Activated T-helper 2 cell treated with anti-CD3 and anti-CD28 coated beads, Interferon-gamma antibody, Interleukin-2, Interleukin-4, amounts not matched to agents 10 μg/mL and 5 μg/mL and 100 μg/mL, durations not matched to agents 14 hours and 24 hours and 36 hours (primary cell): ENCODE data around the gene CDC42BPA. TPM values are rescaled to one million over a fixed set of nuclear protein-coding genes. Genes with fewer than 3 reads are reported as not detected.

ENCODE experiments used
- DNase-seq: peaks from one replicate; pipeline ENCODE4 v3.0.0; 2021; ENCODE audit warnings: low spot score
- H3K27ac Mint-ChIP-seq: one replicate; pipeline ENCODE4 v1.8.0; 2021; ENCODE audit warnings: mixed read lengths
- H3K27me3 Mint-ChIP-seq: one replicate; pipeline ENCODE4 v1.8.0; 2021; ENCODE audit warnings: low read depth, mixed read lengths
- H3K36me3 Mint-ChIP-seq: one replicate; pipeline ENCODE4 v1.8.0; 2021; ENCODE audit warnings: low read depth, mixed read lengths
- H3K4me1 Mint-ChIP-seq: one replicate; pipeline ENCODE4 v1.8.0; 2021; ENCODE audit warnings: low read depth, mixed read lengths
- H3K4me3 Mint-ChIP-seq: one replicate; pipeline ENCODE4 v1.8.0; 2021; ENCODE audit warnings: low read depth, mild to moderate bottlenecking, moderate library complexity, mixed read lengths
- H3K9me3 Mint-ChIP-seq: one replicate; pipeline ENCODE4 v1.8.0; 2021; ENCODE audit warnings: mixed read lengths
- intact Hi-C: fragments of 100-400 bp; cut with micrococcal nuclease; formaldehyde crosslinking; loops from one replicate; pipeline ENCODE4 v1.15.1; 2023
- total RNA-seq: library from RNA; stranded (reverse); gene quantifications from 2 replicates; pipeline ENCODE4 v1.2.3, GENCODE V29; 2022

Gene CDC42BPA
- total RNA-seq, 1 donor from 2014 or later: 6.6 TPM

- Mint-ChIP-seq H3K36me3 (peaks cover 9% of the 10 kb centered on the region), H3K4me3 (no peak overlapping the region), H3K27ac (peak overlapping the region; percentile 60), H3K4me1 (peaks cover 17% of the 10 kb centered on the region), H3K9me3 (no peaks in the 10 kb centered on the region), H3K27me3 (no peaks in the 10 kb centered on the region)
- no peak for DNase-seq
- intact Hi-C loops: no loop called here
These were observed 329.0 kb downstream of the CDC42BPA start for GRCh38 chr1:226989085-226989920.

- Mint-ChIP-seq H3K4me3 (no peak overlapping the region), H3K27ac (no peak overlapping the region), H3K4me1 (peaks cover 17% of the 10 kb centered on the region), H3K27me3 (no peaks in the 10 kb centered on the region), H3K36me3 (peaks cover 9% of the 10 kb centered on the region), H3K9me3 (no peaks in the 10 kb centered on the region)
- no peak for DNase-seq
- intact Hi-C loops: no loop called here
These were observed 330.0 kb downstream of the CDC42BPA start for GRCh38 chr1:226988334-226988666.

GRCh38 chr1:226987623-226988333 lies 330.5 kb downstream of the CDC42BPA start:
- Mint-ChIP-seq H3K36me3 (peaks cover 9% of the 10 kb centered on the region), H3K27ac (no peak overlapping the region), H3K4me3 (no peak overlapping the region), H3K4me1 (peaks cover 17% of the 10 kb centered on the region), H3K27me3 (no peaks in the 10 kb centered on the region), H3K9me3 (no peaks in the 10 kb centered on the region)
- intact Hi-C loops: no loop called here
- DNase-seq: no peak

- intact Hi-C loops: no loop called here
- H3K27ac Mint-ChIP-seq: no peak overlapping the region
- no peak overlapping the region for H3K4me3 Mint-ChIP-seq
- DNase-seq: no peak
- H3K27me3 Mint-ChIP-seq: no peaks in the 10 kb centered on the region
- H3K4me1 Mint-ChIP-seq: peaks cover 17% of the 10 kb centered on the region
- peaks cover 9% of the 10 kb centered on the region for H3K36me3 Mint-ChIP-seq
- H3K9me3 Mint-ChIP-seq: no peaks in the 10 kb centered on the region
These were observed 331.1 kb downstream of the CDC42BPA start for GRCh38 chr1:226987179-226987536.

- H3K4me1 Mint-ChIP-seq: peaks cover 17% of the 10 kb centered on the region
- H3K4me3 Mint-ChIP-seq: no peak overlapping the region
- intact Hi-C loops: no loop called here
These were observed 331.7 kb downstream of the CDC42BPA start for GRCh38 chr1:226986496-226987178.

GRCh38 chr1:226985839-226986463 lies 332.3 kb downstream of the CDC42BPA start:
- Mint-ChIP-seq H3K9me3 (no peaks in the 10 kb centered on the region), H3K36me3 (peaks cover 9% of the 10 kb centered on the region), H3K27ac (no peak overlapping the region), H3K27me3 (no peaks in the 10 kb centered on the region), H3K4me1 (peaks cover 17% of the 10 kb centered on the region), H3K4me3 (no peak overlapping the region)
- intact Hi-C loops: no loop called here
- no peak for DNase-seq

More at GRCh38 chr1:226986496-226987178, 331.7 kb downstream of the CDC42BPA start:
- no peaks in the 10 kb centered on the region for H3K27me3 Mint-ChIP-seq
- H3K36me3 Mint-ChIP-seq: peaks cover 9% of the 10 kb centered on the region
- no peak for DNase-seq
- no peaks in the 10 kb centered on the region for H3K9me3 Mint-ChIP-seq
- no peak overlapping the region for H3K27ac Mint-ChIP-seq

GRCh38 chr1:226985239-226985838 lies 333.0 kb downstream of the CDC42BPA start:
- no peak overlapping the region for H3K4me3 Mint-ChIP-seq
- H3K4me1 Mint-ChIP-seq: peaks cover 11% of the 10 kb centered on the region
- no peaks in the 10 kb centered on the region for H3K9me3 Mint-ChIP-seq
- peaks cover 9% of the 10 kb centered on the region for H3K36me3 Mint-ChIP-seq
- intact Hi-C loops: no loop called here
- H3K27me3 Mint-ChIP-seq: no peaks in the 10 kb centered on the region
- DNase-seq: no peak
- H3K27ac Mint-ChIP-seq: no peak overlapping the region

GRCh38 chr1:226984521-226985238 lies 333.6 kb downstream of the CDC42BPA start:
- peaks cover 9% of the 10 kb centered on the region for H3K36me3 Mint-ChIP-seq
- no peaks in the 10 kb centered on the region for H3K27me3 Mint-ChIP-seq
- intact Hi-C loops: no loop called here
- no peak overlapping the region for H3K4me3 Mint-ChIP-seq
- no peak for DNase-seq
- H3K27ac Mint-ChIP-seq: no peak overlapping the region
- H3K9me3 Mint-ChIP-seq: no peaks in the 10 kb centered on the region
- H3K4me1 Mint-ChIP-seq: peaks cover 5% of the 10 kb centered on the region

GRCh38 chr1:226983992-226984364 lies 334.3 kb downstream of the CDC42BPA start:
- Mint-ChIP-seq H3K4me1 (no peaks in the 10 kb centered on the region), H3K9me3 (no peaks in the 10 kb centered on the region), H3K36me3 (peaks cover 9% of the 10 kb centered on the region), H3K27me3 (no peaks in the 10 kb centered on the region), H3K27ac (no peak overlapping the region), H3K4me3 (no peak overlapping the region)
- intact Hi-C loops: no loop called here
- DNase-seq: no peak

GRCh38 chr1:226983247-226983991 lies 334.9 kb downstream of the CDC42BPA start:
- DNase-seq: no peak
- no peaks in the 10 kb centered on the region for H3K4me1 Mint-ChIP-seq
- H3K9me3 Mint-ChIP-seq: no peaks in the 10 kb centered on the region
- no peak overlapping the region for H3K27ac Mint-ChIP-seq
- H3K27me3 Mint-ChIP-seq: no peaks in the 10 kb centered on the region
- intact Hi-C loops: no loop called here
- H3K36me3 Mint-ChIP-seq: peaks cover 9% of the 10 kb centered on the region
- H3K4me3 Mint-ChIP-seq: no peak overlapping the region

- Mint-ChIP-seq H3K4me1 (no peaks in the 10 kb centered on the region), H3K4me3 (no peak overlapping the region), H3K36me3 (peaks cover 9% of the 10 kb centered on the region), H3K27me3 (no peaks in the 10 kb centered on the region), H3K9me3 (no peaks in the 10 kb centered on the region), H3K27ac (no peak overlapping the region)
- no peak for DNase-seq
- intact Hi-C loops: no loop called here
These were observed 335.7 kb downstream of the CDC42BPA start for GRCh38 chr1:226982451-226983177.
